ENCODE data around the gene GPR179. TPM values are rescaled to one million over a fixed set of nuclear protein-coding genes. Genes with fewer than 3 reads are reported as not detected.

GPR179 gene
- total and polyA plus RNA-seq, 10 donors = 0.03 to 0.17 (median 0.06) TPM; not detected in 5

- no peak overlapping the region for H3K4me3 ChIP-seq
- no peaks in the 10 kb centered on the region for H3K9me3 ChIP-seq
- DNase-seq = no peak
- 83 to 91% (median 89%) methylated on average over 11 to 18 of the region's 18 CpGs for WGBS, 5 donors
- intact Hi-C loops (cut with DNase I; ENCODE audit: low total_unique reads) = no loop called here
- H3K4me1 ChIP-seq = no peaks in the 10 kb centered on the region
- TF ChIP-seq POLR2A (IDR thresholded peaks at IDR 0.05) (no peak), POLR2AphosphoS5 (IDR thresholded peaks at IDR 0.05) (no peak), CTCF (IDR thresholded peaks at IDR 0.05 in 8 of 11, conservative IDR thresholded peaks at IDR 0.05 in 3 of 11) (no peak)
- peaks cover 0 to 17% (median 0%) of the 10 kb centered on the region in 7 donors for H3K27me3 ChIP-seq (replicated peaks in 1 of 7)
- no peaks in the 10 kb centered on the region for H3K36me3 ChIP-seq
- no peak overlapping the region for H3K27ac ChIP-seq
These were observed 709 bp downstream of the GPR179 start for GRCh38 chr17:38342886-38343607.

- no peak for DNase-seq
- WGBS, 5 donors = 67 to 75% (median 73%) methylated on average over 5 of the region's 5 CpGs
- no peaks in the 10 kb centered on the region for H3K36me3 ChIP-seq
- no peak for TF ChIP-seq POLR2A (IDR thresholded peaks at IDR 0.05)
- TF ChIP-seq POLR2AphosphoS5 (IDR thresholded peaks at IDR 0.05) = no peak
- no peak for TF ChIP-seq CTCF (IDR thresholded peaks at IDR 0.05 in 8 of 11, conservative IDR thresholded peaks at IDR 0.05 in 3 of 11)
- no peaks in the 10 kb centered on the region for H3K4me1 ChIP-seq
- H3K9me3 ChIP-seq = no peaks in the 10 kb centered on the region
- no peak overlapping the region for H3K27ac ChIP-seq
- H3K27me3 ChIP-seq (replicated peaks in 1 of 7) = peaks cover 0 to 17% (median 0%) of the 10 kb centered on the region in 7 donors
- intact Hi-C loops (cut with DNase I; ENCODE audit: low total_unique reads) = no loop called here
- H3K4me3 ChIP-seq = no peak overlapping the region
These were observed 2.6 kb downstream of the GPR179 start for GRCh38 chr17:38341035-38341721.

GRCh38 chr17:38339891-38340290, 3.9 kb downstream of the GPR179 start:
- Histone ChIP-seq H3K27me3 (replicated peaks in 1 of 7) (peaks cover 0 to 17% (median 0%) of the 10 kb centered on the region in 7 donors), H3K4me3 (no peak overlapping the region), H3K36me3 (no peaks in the 10 kb centered on the region), H3K27ac (no peak overlapping the region), H3K9me3 (no peaks in the 10 kb centered on the region), H3K4me1 (no peaks in the 10 kb centered on the region)
- no peak for TF ChIP-seq POLR2A (IDR thresholded peaks at IDR 0.05)
- intact Hi-C loops (cut with DNase I; ENCODE audit: low total_unique reads) = no loop called here
- DNase-seq = no peak

GRCh38 chr17:38338535-38338934, 5.2 kb downstream of the GPR179 start:
- H3K27me3 ChIP-seq (replicated peaks in 1 of 7) = peaks cover 0 to 25% (median 0%) of the 10 kb centered on the region in 7 donors
- no peak overlapping the region for H3K4me3 ChIP-seq
- TF ChIP-seq POLR2AphosphoS5 (IDR thresholded peaks at IDR 0.05) (no peak), POLR2A (IDR thresholded peaks at IDR 0.05) (no peak), CTCF (IDR thresholded peaks at IDR 0.05 in 8 of 11, conservative IDR thresholded peaks at IDR 0.05 in 3 of 11) (no peak)
- no peak overlapping the region for H3K27ac ChIP-seq
- 75 to 93% (median 87%) methylated on average over 4 of the region's 4 CpGs for WGBS, 5 donors
- H3K36me3 ChIP-seq = no peaks in the 10 kb centered on the region
- no peak for DNase-seq
- no peaks in the 10 kb centered on the region for H3K9me3 ChIP-seq
- no peaks in the 10 kb centered on the region for H3K4me1 ChIP-seq
- intact Hi-C loops (cut with DNase I; ENCODE audit: low total_unique reads) = no loop called here
